Right atrium auricular region (tissue), 2 donors: Measurements from ENCODE around the gene NINJ1. TPM values are rescaled to one million over a fixed set of nuclear protein-coding genes. Genes with fewer than 3 reads are reported as not detected.

Experiments
- DNase-seq: peaks from one replicate; pipeline ENCODE4 v3.0.0-alpha.2; 2019; ENCODE audit warnings: low spot score
- H3K27ac ChIP-seq, 2 donors: fragments of 200-600 bp; sonication (generic); 1 replicate in 1 of 2; 2 replicates in 1 of 2; pipeline ENCODE4 v1.5.1; 2016 to 2019
- H3K27me3 ChIP-seq, 2 donors: fragments of 200-600 bp; sonication (generic); one replicate each; pipeline versions ENCODE4 v1.5.1 to v1.6.0; 2017 to 2019
- H3K36me3 ChIP-seq: fragments of 200-600 bp; sonication (generic); one replicate; pipeline ENCODE4 v1.5.1; 2016
- H3K4me1 ChIP-seq, 2 donors: fragments of 200-600 bp; sonication (generic); one replicate each; pipeline versions ENCODE4 v1.5.1 to v1.6.0; 2017 to 2019
- H3K4me3 ChIP-seq, 2 donors: fragments of 200-600 bp; sonication (generic); 1 replicate in 1 of 2; 2 replicates in 1 of 2; pipeline ENCODE4 v1.5.1; 2017 to 2019; ENCODE audit warnings: mild to moderate bottlenecking in 1 of 2, moderate library complexity in 1 of 2
- H3K9me3 ChIP-seq, 2 donors: fragments of 200-600 bp; sonication (generic); one replicate each; pipeline ENCODE4 v1.5.1; 2019
- CTCF ChIP-seq, 2 donors: fragments of 200-600 bp; sonication (generic); IDR thresholded peaks; one replicate each; pipeline ENCODE4 v1.5.1; 2019; ENCODE audit warnings: antibody characterized with exemption in 2 of 2
- total RNA-seq, 2 donors: library from RNA; depleted of rRNA; stranded (reverse); fragments of >200 nt; gene quantifications; one replicate each; pipeline ENCODE4 v1.1.0, GENCODE V29; 2016

Gene NINJ1
- total RNA-seq, 2 donors from 2014 or later: 65.5 to 89.4 TPM

GRCh38 chr9:93126151-93126781 lies 7.8 kb downstream of the NINJ1 start:
- Histone ChIP-seq H3K9me3 (no peaks in the 10 kb centered on the region), H3K4me1 (peaks cover 0 to 54% of the 10 kb centered on the region in 2 donors), H3K36me3 (peaks cover 38% of the 10 kb centered on the region), H3K4me3 (no peak overlapping the region), H3K27me3 (no peaks in the 10 kb centered on the region), H3K27ac (peak overlapping the region; percentile 74 to 75)
- DNase-seq: no peak
- no peak for TF ChIP-seq CTCF (IDR thresholded peaks at IDR 0.05)

DNA sequence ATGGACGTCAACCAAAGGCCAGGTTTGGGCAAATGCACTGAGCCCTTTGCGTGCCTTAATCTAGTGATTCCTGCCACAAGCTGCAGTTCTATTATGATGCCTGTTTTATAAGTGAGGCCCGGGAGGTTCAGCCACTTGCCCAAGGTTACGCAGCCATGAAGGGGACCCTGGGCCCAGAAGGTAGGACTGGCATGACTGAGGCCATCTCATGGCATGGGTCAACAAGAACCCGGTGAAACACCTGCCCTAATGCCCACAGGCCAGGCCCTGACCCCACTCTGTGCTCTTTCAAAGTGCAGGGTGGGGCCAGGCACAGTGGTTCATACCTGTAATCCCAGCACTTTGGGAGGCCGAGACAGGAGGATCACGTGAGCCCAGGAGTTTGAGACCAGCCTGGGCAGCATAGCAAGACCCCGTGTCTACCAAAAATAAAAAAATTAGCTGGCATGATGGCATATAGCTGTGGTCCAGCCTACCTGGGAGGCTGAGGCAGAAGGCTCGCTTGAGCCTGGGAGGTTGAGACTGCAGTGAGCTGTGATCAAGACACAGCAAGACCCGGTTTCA lies 8.6 kb downstream of the NINJ1 start:
- no peak for DNase-seq
- H3K27ac ChIP-seq: no peak overlapping the region
- TF ChIP-seq CTCF (IDR thresholded peaks at IDR 0.05): no peak
- H3K4me3 ChIP-seq: no peak overlapping the region
- H3K27me3 ChIP-seq: no peaks in the 10 kb centered on the region
- no peaks in the 10 kb centered on the region for H3K9me3 ChIP-seq
- peaks cover 43% of the 10 kb centered on the region for H3K36me3 ChIP-seq
- peaks cover 0 to 54% of the 10 kb centered on the region in 2 donors for H3K4me1 ChIP-seq

DNA sequence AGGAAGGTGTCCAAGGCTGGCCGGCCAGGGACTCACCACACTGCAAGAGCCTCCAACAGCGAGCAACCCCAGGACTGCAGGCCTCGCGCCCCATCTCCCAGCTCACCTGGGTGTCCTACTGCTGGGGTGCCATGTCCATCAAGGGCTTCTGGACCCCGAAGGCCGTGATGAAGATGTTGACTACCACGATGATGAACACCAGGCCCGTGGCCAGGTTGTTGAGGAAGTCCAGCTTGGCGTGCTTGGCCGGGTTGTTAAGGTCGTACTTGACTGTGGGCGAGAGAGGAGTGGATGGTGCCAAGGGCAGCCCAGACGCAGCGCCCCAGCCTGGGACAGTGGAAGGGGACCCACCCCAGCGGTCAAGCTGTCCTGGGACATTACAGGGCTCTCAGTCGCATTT lies 9.3 kb downstream of the NINJ1 start:
- Histone ChIP-seq H3K36me3 (peaks cover 43% of the 10 kb centered on the region), H3K4me3 (no peak overlapping the region), H3K27ac (no peak overlapping the region), H3K9me3 (no peaks in the 10 kb centered on the region), H3K27me3 (no peaks in the 10 kb centered on the region), H3K4me1 (peaks cover 0 to 54% of the 10 kb centered on the region in 2 donors)
- no peak for DNase-seq
- TF ChIP-seq CTCF (IDR thresholded peaks at IDR 0.05): no peak

- no peak for TF ChIP-seq CTCF (IDR thresholded peaks at IDR 0.05)
- Histone ChIP-seq H3K27ac (no peak overlapping the region), H3K27me3 (no peaks in the 10 kb centered on the region), H3K4me1 (peaks cover 0 to 50% of the 10 kb centered on the region in 2 donors), H3K9me3 (no peaks in the 10 kb centered on the region), H3K4me3 (no peak overlapping the region), H3K36me3 (peaks cover 43% of the 10 kb centered on the region)
- no peak for DNase-seq
Measured at GRCh38 chr9:93123561-93124283, 10.3 kb downstream of the NINJ1 start.

DNA sequence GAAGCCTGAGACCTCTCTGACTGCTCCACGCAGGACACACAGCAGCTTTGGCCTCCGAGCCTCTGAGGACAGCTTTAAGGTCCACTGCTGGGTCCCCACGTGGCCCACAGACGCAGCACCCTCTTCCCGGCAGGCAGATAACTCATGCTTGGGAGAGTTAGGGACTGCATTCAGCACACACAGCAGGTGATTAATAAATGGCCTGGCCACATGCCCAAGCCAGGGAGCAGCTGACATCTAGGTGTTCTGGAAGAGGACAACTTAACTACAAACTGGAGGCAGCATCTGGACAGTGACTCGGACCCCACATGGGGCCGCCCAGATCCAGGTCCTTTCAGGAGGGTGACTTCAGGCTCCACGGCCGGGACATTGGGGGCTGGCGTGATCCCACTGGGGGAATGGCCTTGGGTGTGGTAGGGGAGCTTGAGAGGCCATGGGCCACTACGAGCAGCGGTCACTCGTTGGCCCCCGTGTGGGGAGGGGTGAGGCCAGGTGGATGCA lies 11.3 kb downstream of the NINJ1 start:
- H3K27me3 ChIP-seq: no peaks in the 10 kb centered on the region
- no peak for DNase-seq
- H3K36me3 ChIP-seq: peaks cover 43% of the 10 kb centered on the region
- H3K4me1 ChIP-seq: peaks cover 0 to 41% of the 10 kb centered on the region in 2 donors
- H3K4me3 ChIP-seq: no peak overlapping the region
- no peaks in the 10 kb centered on the region for H3K9me3 ChIP-seq
- no peak overlapping the region for H3K27ac ChIP-seq
- no peak for TF ChIP-seq CTCF (IDR thresholded peaks at IDR 0.05)
